DOHH2 (cell line): ENCODE results near the gene MYBPC2.

Source experiments
- H3F3A ChIP-seq: fragments of 200-600 bp; sonication (generic), shearing (Covaris generic); 2 replicates; pipeline ENCODE4 v1.6.0; 2016; ENCODE audit warnings: antibody characterized with exemption, mild to moderate bottlenecking; ENCODE audit not compliant: control insufficient read depth, insufficient read depth
- H3K27ac ChIP-seq: fragments of 200-600 bp; sonication (generic); 2 replicates; pipeline ENCODE4 v1.5.1; 2014; ENCODE audit warnings: low read depth, mild to moderate bottlenecking, low read length, moderate library complexity
- H3K27me3 ChIP-seq: fragments of 200-600 bp; sonication (generic); 2 replicates; pipeline ENCODE4 v1.6.1; 2014; ENCODE audit warnings: mild to moderate bottlenecking, low read length, mixed read lengths; ENCODE audit not compliant: control insufficient read depth
- H3K36me3 ChIP-seq: fragments of 200-600 bp; sonication (generic); 2 replicates; pipeline ENCODE4 v1.6.1; 2014; ENCODE audit warnings: mild to moderate bottlenecking, low read length, moderate library complexity, mixed read lengths; ENCODE audit not compliant: control insufficient read depth
- H3K4me1 ChIP-seq: fragments of 200-600 bp; sonication (generic); 2 replicates; pipeline ENCODE4 v1.6.1; 2014; ENCODE audit warnings: mild to moderate bottlenecking, low read length, mixed read lengths; ENCODE audit not compliant: control insufficient read depth
- H3K4me2 ChIP-seq: fragments of 200-600 bp; sonication (generic); 2 replicates; pipeline ENCODE4 v1.6.0; 2014; ENCODE audit warnings: mild to moderate bottlenecking, low read length, moderate library complexity
- H3K4me3 ChIP-seq: fragments of 200-600 bp; sonication (generic); 2 replicates; pipeline ENCODE4 v1.5.1; 2014; ENCODE audit warnings: mild to moderate bottlenecking, low read length, mixed read lengths
- H3K79me2 ChIP-seq: fragments of 200-600 bp; sonication (generic); 2 replicates; pipeline ENCODE4 v1.6.1; 2014; ENCODE audit warnings: mild to moderate bottlenecking, low read length, mixed read lengths; ENCODE audit not compliant: control insufficient read depth
- H3K9me2 ChIP-seq: fragments of 200-600 bp; sonication (generic); replicated peaks from 2 replicates; pipeline ENCODE4 v1.6.1; 2014; ENCODE audit warnings: mild to moderate bottlenecking, low read length, mixed read lengths; ENCODE audit not compliant: control insufficient read depth
- H3K9me3 ChIP-seq: fragments of 200-600 bp; sonication (generic); 2 replicates; pipeline ENCODE4 v1.6.1; 2014; ENCODE audit warnings: antibody characterized with exemption, low read length, mixed read lengths; ENCODE audit not compliant: control insufficient read depth, insufficient read depth
- H4K20me1 ChIP-seq: fragments of 200-600 bp; sonication (generic); 2 replicates; pipeline ENCODE4 v1.6.0; 2014; ENCODE audit warnings: low read depth, mild to moderate bottlenecking, antibody characterized with exemption, low read length, moderate library complexity; ENCODE audit not compliant: control insufficient read depth, insufficient read depth
- EZH2phosphoT487 ChIP-seq: fragments of 200-600 bp; sonication (generic); IDR thresholded peaks from 2 replicates; pipeline ENCODE4 v1.6.1; 2017; ENCODE audit warnings: borderline replicate concordance, mild to moderate bottlenecking, antibody characterized with exemption, low read length, moderate library complexity, mixed read lengths
- TF ChIP-seq, protein P1 (sequence below): fragments of 200-600 bp; sonication (generic); IDR thresholded peaks from one replicate; pipeline ENCODE4 v1.5.1; 2014; ENCODE audit warnings: antibody characterized with exemption, mild to moderate bottlenecking, low read depth, low read length; ENCODE audit not compliant: poor library complexity, severe bottlenecking

The MYBPC2 gene

DNA sequence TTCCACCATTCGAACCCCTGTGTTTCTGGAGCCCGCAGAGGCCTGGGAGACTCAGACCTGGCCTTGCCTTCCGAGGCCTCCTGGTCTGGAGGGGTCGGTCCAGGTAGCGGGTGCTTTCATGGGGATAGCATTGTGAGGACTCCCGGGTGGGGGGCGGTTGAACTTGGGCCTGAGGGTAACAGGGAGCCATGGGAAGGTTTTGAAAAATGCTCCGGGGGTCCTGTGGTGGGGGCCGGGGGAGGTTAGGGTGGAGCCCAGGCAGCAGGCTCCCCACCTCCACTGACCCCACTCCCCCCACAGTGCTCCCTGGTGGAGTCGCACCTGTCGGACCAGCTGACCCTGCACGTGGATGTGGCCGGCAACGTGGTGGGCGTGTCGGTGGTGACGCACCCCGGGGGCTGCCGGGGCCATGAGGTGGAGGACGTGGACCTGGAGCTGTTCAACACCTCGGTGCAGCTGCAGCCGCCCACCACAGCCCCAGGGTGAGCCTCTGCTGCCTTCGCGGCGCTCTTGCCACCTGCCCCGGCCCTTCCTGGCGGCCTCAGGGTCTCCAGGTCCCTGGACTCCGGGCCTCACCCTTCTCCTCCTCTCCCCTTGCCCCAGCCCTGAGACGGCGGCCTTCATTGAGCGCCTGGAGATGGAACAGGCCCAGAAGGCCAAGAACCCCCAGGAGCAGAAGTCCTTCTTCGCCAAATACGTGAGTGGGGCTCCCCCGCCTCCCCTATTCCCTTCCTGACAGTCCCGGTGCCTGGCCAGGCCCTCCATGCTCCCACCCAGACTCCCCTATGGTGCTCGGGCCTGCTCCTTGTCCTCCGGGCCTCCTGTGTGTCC, 47.8 kb downstream of the MYBPC2 start:
- Histone ChIP-seq H3K4me3 (no peak overlapping the region), H3K4me1 (peaks cover 10% of the 10 kb centered on the region), H3F3A (no peaks in the 10 kb centered on the region), H3K27me3 (no peaks in the 10 kb centered on the region), H3K9me3 (peaks cover 5% of the 10 kb centered on the region; the same call in 1 of the 2 replicates), H3K36me3 (peaks cover 70% of the 10 kb centered on the region), H3K79me2 (peaks cover 40% of the 10 kb centered on the region), H3K9me2 (no peaks in the 10 kb centered on the region), H4K20me1 (peaks cover 11% of the 10 kb centered on the region), H3K27ac (no peak overlapping the region), H3K4me2 (no peak overlapping the region)
- TF ChIP-seq, protein P1, sequence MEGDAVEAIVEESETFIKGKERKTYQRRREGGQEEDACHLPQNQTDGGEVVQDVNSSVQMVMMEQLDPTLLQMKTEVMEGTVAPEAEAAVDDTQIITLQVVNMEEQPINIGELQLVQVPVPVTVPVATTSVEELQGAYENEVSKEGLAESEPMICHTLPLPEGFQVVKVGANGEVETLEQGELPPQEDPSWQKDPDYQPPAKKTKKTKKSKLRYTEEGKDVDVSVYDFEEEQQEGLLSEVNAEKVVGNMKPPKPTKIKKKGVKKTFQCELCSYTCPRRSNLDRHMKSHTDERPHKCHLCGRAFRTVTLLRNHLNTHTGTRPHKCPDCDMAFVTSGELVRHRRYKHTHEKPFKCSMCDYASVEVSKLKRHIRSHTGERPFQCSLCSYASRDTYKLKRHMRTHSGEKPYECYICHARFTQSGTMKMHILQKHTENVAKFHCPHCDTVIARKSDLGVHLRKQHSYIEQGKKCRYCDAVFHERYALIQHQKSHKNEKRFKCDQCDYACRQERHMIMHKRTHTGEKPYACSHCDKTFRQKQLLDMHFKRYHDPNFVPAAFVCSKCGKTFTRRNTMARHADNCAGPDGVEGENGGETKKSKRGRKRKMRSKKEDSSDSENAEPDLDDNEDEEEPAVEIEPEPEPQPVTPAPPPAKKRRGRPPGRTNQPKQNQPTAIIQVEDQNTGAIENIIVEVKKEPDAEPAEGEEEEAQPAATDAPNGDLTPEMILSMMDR: no peak

DNA sequence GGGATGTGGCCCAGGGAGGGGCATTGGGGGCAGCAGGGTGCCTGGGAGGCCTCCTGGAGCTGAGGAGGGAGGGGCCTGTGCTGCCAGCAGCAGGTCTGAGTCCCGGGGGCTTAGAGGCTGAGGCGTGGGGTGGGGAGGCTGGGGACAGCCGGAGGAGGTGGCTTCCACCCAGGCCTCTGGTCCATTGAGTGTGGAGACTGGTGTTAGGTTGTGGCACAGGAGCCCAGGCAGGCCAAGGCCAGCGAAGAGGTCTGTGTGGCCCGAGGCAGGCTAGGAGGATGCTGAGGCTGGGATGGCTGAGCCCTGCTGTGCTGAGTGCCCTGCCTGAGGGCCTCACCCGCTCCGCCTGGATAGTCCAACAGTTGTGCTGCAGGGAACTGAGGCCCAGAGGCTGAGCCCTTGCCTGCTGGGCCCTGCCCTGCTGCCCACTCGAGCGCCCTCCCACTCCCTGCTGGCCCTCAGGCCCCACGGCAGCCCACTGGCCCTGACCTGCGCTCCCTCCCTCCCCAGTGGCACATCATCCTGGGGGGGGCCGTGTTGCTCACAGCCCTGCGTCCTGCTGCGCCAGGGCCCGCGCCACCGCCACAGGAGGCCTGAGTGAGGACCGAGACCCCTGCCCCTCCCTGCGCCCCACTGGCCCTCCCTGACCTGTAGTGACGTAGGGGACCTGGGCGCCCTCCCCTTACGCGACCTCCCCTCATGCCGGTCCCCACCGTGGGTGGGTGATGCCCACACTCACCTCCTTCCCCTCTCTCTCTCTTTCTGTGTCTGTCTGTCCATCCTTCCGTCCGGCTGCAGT, 48.9 kb downstream of the MYBPC2 start:
- Histone ChIP-seq H4K20me1 (peaks cover 11% of the 10 kb centered on the region), H3K9me2 (no peaks in the 10 kb centered on the region), H3F3A (no peaks in the 10 kb centered on the region), H3K36me3 (peaks cover 70% of the 10 kb centered on the region), H3K27me3 (no peaks in the 10 kb centered on the region), H3K27ac (no peak overlapping the region), H3K4me3 (no peak overlapping the region), H3K9me3 (peaks cover 11% of the 10 kb centered on the region; the same call in 1 of the 2 replicates), H3K4me1 (peaks cover 10% of the 10 kb centered on the region), H3K79me2 (peaks cover 37% of the 10 kb centered on the region), H3K4me2 (no peak overlapping the region)
- no peak for TF ChIP-seq EZH2phosphoT487
- TF ChIP-seq, protein P1: no peak

DNA sequence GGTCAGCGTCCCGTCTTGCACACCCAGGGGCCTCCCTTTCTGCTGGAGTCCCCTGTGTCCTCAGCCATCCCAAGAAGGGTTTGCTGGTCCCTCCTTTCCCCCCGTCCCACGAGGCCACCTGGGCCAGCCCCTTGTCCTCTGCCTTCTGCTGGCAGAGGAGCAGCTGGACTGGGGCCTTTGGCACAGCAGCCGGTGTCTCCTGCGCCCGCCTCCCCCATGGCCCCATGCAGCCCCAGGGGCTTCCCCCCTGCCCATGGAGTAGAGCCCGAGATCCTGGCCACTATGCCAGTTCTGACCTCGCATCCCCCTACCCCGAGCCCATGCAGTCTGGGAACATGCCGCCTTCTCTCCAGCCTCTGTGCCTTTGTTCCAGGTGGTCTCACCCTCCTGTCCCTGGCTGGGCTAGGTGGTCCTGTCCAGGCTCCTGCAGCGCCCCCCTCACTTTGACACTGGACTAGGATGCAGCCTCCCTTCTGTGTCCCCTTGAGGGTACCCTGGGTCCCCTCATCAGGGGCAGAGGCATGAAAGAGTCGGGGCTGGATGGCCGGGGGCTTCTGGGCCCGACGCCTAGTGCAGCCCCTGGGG, 49.7 kb downstream of the MYBPC2 start:
- H3K9me3 ChIP-seq: peaks cover 14% of the 10 kb centered on the region; the same call in 1 of the 2 replicates
- peaks cover 29% of the 10 kb centered on the region for H3K79me2 ChIP-seq
- no peaks in the 10 kb centered on the region for H3F3A ChIP-seq
- H3K9me2 ChIP-seq: no peaks in the 10 kb centered on the region
- H4K20me1 ChIP-seq: peaks cover 7% of the 10 kb centered on the region
- no peaks in the 10 kb centered on the region for H3K27me3 ChIP-seq
- no peak overlapping the region for H3K4me2 ChIP-seq
- H3K4me3 ChIP-seq: no peak overlapping the region
- peaks cover 10% of the 10 kb centered on the region for H3K4me1 ChIP-seq
- TF ChIP-seq, protein P1: no peak
- no peak for TF ChIP-seq EZH2phosphoT487
- H3K27ac ChIP-seq: no peak overlapping the region
- H3K36me3 ChIP-seq: peaks cover 69% of the 10 kb centered on the region
